Colonic mucosa (tissue), 4 donors: ENCODE results near the gene PRELP. TPM values are rescaled to one million over a fixed set of nuclear protein-coding genes. Genes with fewer than 3 reads are reported as not detected.

Experiments used
- DNase-seq: peaks from one replicate; pipeline ENCODE4 v3.0.0-alpha.2; 2020
- H3K27ac ChIP-seq: fragments of 200-600 bp; one replicate; pipeline ENCODE4 v1.8.0; 2021
- H3K27me3 ChIP-seq: fragments of 200-600 bp; one replicate; pipeline ENCODE4 v1.8.0; 2021
- H3K36me3 ChIP-seq: fragments of 200-600 bp; one replicate; pipeline ENCODE4 v1.8.0; 2021
- H3K4me1 ChIP-seq: fragments of 200-600 bp; one replicate; pipeline ENCODE4 v1.8.0; 2021; ENCODE audit warnings: mild to moderate bottlenecking
- H3K4me3 ChIP-seq: fragments of 200-600 bp; one replicate; pipeline ENCODE4 v1.8.0; 2021
- H3K9ac ChIP-seq, 2 donors: one replicate each; pipeline ENCODE4 v1.7.0; 2013; ENCODE audit warnings: control low read depth in 2 of 2, low read depth in 2 of 2, low read length in 2 of 2
- H3K9me3 ChIP-seq: fragments of 200-600 bp; one replicate; pipeline ENCODE4 v1.8.0; 2021
- CTCF ChIP-seq: fragments of 200-600 bp; IDR thresholded peaks from one replicate; pipeline ENCODE4 v1.8.0; 2022; ENCODE audit warnings: antibody characterized with exemption, mild to moderate bottlenecking
- intact Hi-C: fragments of 100-400 bp; cut with DNase I; formaldehyde crosslinking; loops from one replicate; pipeline ENCODE4 v1.14.1; 2022
- total RNA-seq, 2 donors: library from RNA; stranded (reverse); fragmentation: NEBNext Ultra II Directional in 1 of 2; extraction: Animal tissue kit (Norgen Biotek cat#: 25700) in 1 of 2; gene quantifications; one replicate each; pipeline ENCODE4 v1.2.1, GENCODE V29; 2021
- donor health status: healthy.
- donor health status: DM: no; HTN: no; CAD: no.
- donor health status: DM: no; HTN: no; CAD: no.

The PRELP gene
- total RNA-seq, 2 donors from 2014 or later: 2.4 to 9.3 TPM

- H3K4me3 ChIP-seq: no peak overlapping the region
These were observed 13.9 kb upstream of the PRELP start for GRCh38 chr1:203461717-203462116.

DNA sequence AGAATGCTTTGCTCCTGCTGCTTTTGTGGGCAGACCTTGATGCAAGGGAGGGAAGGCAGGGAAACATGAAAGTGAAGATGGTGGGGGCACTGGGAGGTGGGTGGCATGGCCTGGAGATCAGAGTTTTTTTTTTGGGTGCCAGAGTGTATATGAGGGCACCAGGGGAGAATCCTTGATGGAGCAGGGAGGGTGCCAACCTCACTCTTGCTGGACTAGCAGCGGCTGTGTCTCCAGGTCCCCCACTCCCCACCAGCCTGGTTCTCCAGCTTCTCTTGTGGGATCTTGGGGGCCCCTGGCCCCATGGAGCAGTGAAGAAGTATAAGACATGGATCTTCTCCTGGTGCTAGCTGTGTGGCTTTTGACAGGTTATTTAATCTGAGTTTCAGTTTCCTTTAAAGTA, 13.5 kb upstream of the PRELP start:
- Histone ChIP-seq H3K9ac (no peak overlapping the region), H3K27me3 (no peaks in the 10 kb centered on the region), H3K4me1 (no peaks in the 10 kb centered on the region), H3K9me3 (no peaks in the 10 kb centered on the region), H3K27ac (no peak overlapping the region), H3K4me3 (no peak overlapping the region), H3K36me3 (no peaks in the 10 kb centered on the region)
- TF ChIP-seq CTCF: no peak
- DNase-seq: no peak
- intact Hi-C loops: no loop called here

More at GRCh38 chr1:203461717-203462116, 13.9 kb upstream of the PRELP start:
- TF ChIP-seq CTCF: no peak
- Histone ChIP-seq H3K9me3 (no peaks in the 10 kb centered on the region), H3K4me1 (no peaks in the 10 kb centered on the region), H3K36me3 (no peaks in the 10 kb centered on the region), H3K27ac (no peak overlapping the region), H3K9ac (no peak overlapping the region), H3K27me3 (no peaks in the 10 kb centered on the region)
- intact Hi-C loops: no loop called here
- DNase-seq: no peak

DNA sequence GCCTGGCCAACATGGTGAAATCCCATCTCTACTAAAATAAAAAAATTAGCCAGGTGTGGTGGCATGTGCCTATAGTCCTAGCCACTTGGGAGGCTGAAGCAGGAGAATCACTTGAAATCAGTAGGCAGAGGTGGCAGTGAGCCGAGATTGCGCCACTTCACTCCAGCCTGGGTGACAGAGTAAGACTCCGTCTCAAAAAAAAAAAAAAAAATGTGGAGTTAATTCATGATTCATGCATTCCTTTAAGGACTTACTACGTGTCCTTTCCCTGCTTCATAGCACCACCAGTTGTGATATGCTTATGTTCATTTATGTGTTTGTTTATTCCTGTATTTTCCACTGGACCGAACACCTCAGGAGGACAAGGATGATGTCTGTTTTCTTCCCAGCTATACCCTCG, 12.7 kb upstream of the PRELP start:
- H3K27ac ChIP-seq: no peak overlapping the region

DNA sequence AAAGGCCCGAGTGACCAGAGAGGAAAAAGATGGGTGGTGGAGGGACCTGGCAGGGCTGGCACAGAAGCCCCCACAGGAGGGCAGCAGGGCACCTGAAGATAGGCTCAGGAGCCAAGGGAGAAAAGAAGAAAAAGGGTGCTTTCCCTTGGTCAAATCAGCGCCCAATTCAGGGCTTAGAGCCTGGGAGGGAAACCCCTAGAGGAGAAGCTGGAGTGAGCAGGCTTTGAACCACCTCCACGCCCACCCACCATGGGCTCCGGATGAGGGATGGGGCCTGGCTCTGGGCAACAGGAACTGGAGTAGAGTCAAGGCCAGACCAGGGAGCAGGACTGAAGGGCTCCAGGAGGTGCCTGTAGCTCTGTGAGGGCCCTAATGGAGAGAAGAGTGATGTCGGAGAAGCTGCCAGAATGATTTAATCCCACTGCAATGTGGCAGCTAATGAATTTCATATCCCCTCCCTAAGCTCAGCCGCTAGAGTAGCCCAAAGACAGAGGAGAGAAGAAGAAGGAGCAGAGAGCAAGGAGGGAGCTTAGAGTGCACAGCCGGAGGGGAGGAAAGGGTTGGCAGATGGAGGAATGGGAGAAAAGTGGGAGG, 12.0 kb upstream of the PRELP start:
- no peak for DNase-seq
- Histone ChIP-seq H3K27ac (no peak overlapping the region), H3K36me3 (no peaks in the 10 kb centered on the region), H3K4me3 (no peak overlapping the region), H3K9ac (peak overlapping the region in 1 of 2 donors; percentile 5), H3K4me1 (no peaks in the 10 kb centered on the region), H3K9me3 (no peaks in the 10 kb centered on the region), H3K27me3 (no peaks in the 10 kb centered on the region)
- intact Hi-C loops: no loop called here
- no peak for TF ChIP-seq CTCF

More for the DNA sequence above, 12.7 kb upstream of the PRELP start:
- Histone ChIP-seq H3K4me3 (no peak overlapping the region), H3K27me3 (no peaks in the 10 kb centered on the region), H3K4me1 (no peaks in the 10 kb centered on the region), H3K9ac (no peak overlapping the region), H3K36me3 (no peaks in the 10 kb centered on the region), H3K9me3 (no peaks in the 10 kb centered on the region)
- no peak for DNase-seq
- intact Hi-C loops: no loop called here
- TF ChIP-seq CTCF: no peak

- H3K27ac ChIP-seq: no peak overlapping the region
- no peaks in the 10 kb centered on the region for H3K9me3 ChIP-seq
- H3K36me3 ChIP-seq: no peaks in the 10 kb centered on the region
- DNase-seq: no peak
- no peaks in the 10 kb centered on the region for H3K27me3 ChIP-seq
- no peaks in the 10 kb centered on the region for H3K4me1 ChIP-seq
- intact Hi-C loops: no loop called here
- no peak overlapping the region for H3K9ac ChIP-seq
- no peak for TF ChIP-seq CTCF
- H3K4me3 ChIP-seq: no peak overlapping the region
These were observed 11.4 kb upstream of the PRELP start for GRCh38 chr1:203464226-203464625.
